SK-N-SH treated with all-trans-retinoic acid at 6 μM for 48 hours (cell line): ENCODE data around the gene PLP2.

Experiments used
- ATAC-seq: fragments of 200-7000 bp; cut with Tn5 transposase; 3 replicates; pipeline ENCODE4 v1.9.1; 2020; ENCODE audit warnings: mild to moderate bottlenecking, moderate library complexity
- ARNTL ChIP-seq: fragments of 450-650 bp; formaldehyde crosslinking; IDR thresholded peaks from 2 replicates; pipeline ENCODE4 v1.5.0; 2020; ENCODE audit warnings: low read depth, mild to moderate bottlenecking, moderate library complexity, borderline replicate concordance
- BACH2 ChIP-seq: fragments of 250-450 bp; sonication (Bioruptor Pico); IDR thresholded peaks from 2 replicates; pipeline ENCODE4 v1.9.0; 2021; ENCODE audit warnings: mild to moderate bottlenecking, borderline replicate concordance
- CREB5 ChIP-seq: fragments of 250-450 bp; sonication (Bioruptor Pico); IDR thresholded peaks from 2 replicates; pipeline ENCODE4 v1.5.1; 2020; ENCODE audit warnings: low read depth, mild to moderate bottlenecking, moderate library complexity
- CSDC2 ChIP-seq: fragments of 250-450 bp; sonication (Bioruptor Pico); IDR thresholded peaks from 2 replicates; pipeline ENCODE4 v1.5.0; 2020; ENCODE audit warnings: mild to moderate bottlenecking, moderate library complexity
- ESRRG ChIP-seq: fragments of 250-450 bp; sonication (Bioruptor Pico); IDR thresholded peaks from 2 replicates; pipeline ENCODE4 v1.6.1; 2021; ENCODE audit warnings: mild to moderate bottlenecking
- GLIS3 ChIP-seq: fragments of 250-450 bp; sonication (Bioruptor Pico); IDR thresholded peaks from 2 replicates; pipeline ENCODE4 v1.5.0; 2020; ENCODE audit warnings: mild to moderate bottlenecking, moderate library complexity
- ISL1 ChIP-seq: fragments of 250-450 bp; sonication (Bioruptor Pico); IDR thresholded peaks from 2 replicates; pipeline ENCODE4 v2.1.2; 2022; ENCODE audit warnings: mild to moderate bottlenecking, moderate library complexity
- OSR1 ChIP-seq: fragments of 250-450 bp; sonication (Bioruptor Pico); IDR thresholded peaks from 2 replicates; pipeline ENCODE4 v1.8.0; 2022; ENCODE audit warnings: moderate library complexity, mild to moderate bottlenecking, inconsistent platforms
- PATZ1 ChIP-seq: fragments of 250-450 bp; sonication (Bioruptor Pico); IDR thresholded peaks from 2 replicates; pipeline ENCODE4 v1.8.0; 2020; ENCODE audit warnings: mild to moderate bottlenecking, moderate library complexity, borderline replicate concordance
- POU6F1 ChIP-seq: fragments of 250-450 bp; sonication (Bioruptor Pico); IDR thresholded peaks from 2 replicates; pipeline ENCODE4 v1.8.0; 2021; ENCODE audit warnings: low read depth, mild to moderate bottlenecking, moderate library complexity, borderline replicate concordance
- PPARA ChIP-seq: fragments of 250-450 bp; sonication (Bioruptor Pico); IDR thresholded peaks from 2 replicates; pipeline ENCODE4 v1.5.0; 2020; ENCODE audit warnings: mild to moderate bottlenecking, borderline replicate concordance
- RARB ChIP-seq: fragments of 250-450 bp; sonication (Bioruptor Pico); IDR thresholded peaks from 2 replicates; pipeline ENCODE4 v1.8.0; 2021; ENCODE audit warnings: mild to moderate bottlenecking, moderate library complexity
- SNAI2 ChIP-seq: fragments of 250-450 bp; sonication (Bioruptor Pico); IDR thresholded peaks from 2 replicates; pipeline ENCODE4 v1.5.0; 2020; ENCODE audit warnings: mild to moderate bottlenecking, moderate library complexity
- TCF4 ChIP-seq: fragments of 250-450 bp; sonication (Bioruptor Pico); IDR thresholded peaks from 2 replicates; pipeline ENCODE4 v1.8.0; 2021; ENCODE audit warnings: mild to moderate bottlenecking, moderate library complexity, borderline replicate concordance
- TOX ChIP-seq: fragments of 250-450 bp; sonication (Bioruptor Pico); IDR thresholded peaks from 2 replicates; pipeline ENCODE4 v1.8.0; 2021; ENCODE audit warnings: mild to moderate bottlenecking, moderate library complexity, borderline replicate concordance
- ZC3H10 ChIP-seq: fragments of 250-450 bp; sonication (Bioruptor Pico); IDR thresholded peaks from 2 replicates; pipeline ENCODE4 v1.5.1; 2021; ENCODE audit warnings: mild to moderate bottlenecking, moderate library complexity
- ZFP3 ChIP-seq: fragments of 250-450 bp; sonication (Bioruptor Pico); IDR thresholded peaks from 2 replicates; pipeline ENCODE4 v1.5.0; 2020; ENCODE audit warnings: mild to moderate bottlenecking, moderate library complexity
- ZNF565 ChIP-seq: fragments of 450-650 bp; formaldehyde crosslinking; conservative IDR thresholded peaks from 2 replicates; pipeline ENCODE4 v1.5.0; 2020; ENCODE audit warnings: low read depth, mild to moderate bottlenecking, moderate library complexity
- ZNF70 ChIP-seq: fragments of 450-650 bp; formaldehyde crosslinking; IDR thresholded peaks from 2 replicates; pipeline ENCODE4 v1.5.0; 2020; ENCODE audit warnings: mild to moderate bottlenecking, moderate library complexity
- TF ChIP-seq, protein P1 (sequence below): fragments of 250-450 bp; sonication (Bioruptor Pico); IDR thresholded peaks from 2 replicates; pipeline ENCODE4 v1.5.0; 2020; ENCODE audit warnings: mild to moderate bottlenecking, moderate library complexity
- TF ChIP-seq, protein P2 (sequence below): fragments of 250-450 bp; sonication (Bioruptor Pico); IDR thresholded peaks from 2 replicates; pipeline ENCODE4 v1.5.1; 2021; ENCODE audit warnings: mild to moderate bottlenecking, moderate library complexity

PLP2 gene

DNA sequence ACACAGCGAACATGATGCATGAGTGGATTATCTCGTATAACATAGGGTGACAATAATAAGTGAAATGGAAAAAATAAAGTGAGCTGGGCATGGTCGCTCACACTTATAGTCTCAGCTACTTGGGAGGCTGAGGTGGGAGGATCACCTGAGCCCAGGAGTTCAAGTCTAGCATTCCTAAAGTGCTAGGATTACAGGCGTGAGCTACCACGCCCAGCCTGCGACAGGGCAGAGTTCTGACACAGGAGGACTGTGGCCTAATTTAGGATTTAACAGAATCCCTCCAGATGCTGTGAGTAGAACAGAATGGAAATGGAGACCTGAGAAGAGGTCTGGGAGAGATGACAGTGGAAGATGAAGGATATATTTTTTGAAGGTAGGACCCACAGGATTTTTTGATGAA, 17.9 kb downstream of the PLP2 start:
- no peak for ATAC-seq
- no peak for TF ChIP-seq RARB (CRISPR knock-in tag)
- no peak for TF ChIP-seq POU6F1 (CRISPR knock-in tag)
- no peak for TF ChIP-seq ESRRG (CRISPR knock-in tag)
- TF ChIP-seq TCF4 (CRISPR knock-in tag): no peak
- no peak for TF ChIP-seq ZC3H10 (CRISPR knock-in tag)
- no peak for TF ChIP-seq CSDC2
- TF ChIP-seq ZNF70 (CRISPR knock-in tag): no peak
- no peak for TF ChIP-seq ARNTL (CRISPR knock-in tag)
- TF ChIP-seq GLIS3 (CRISPR knock-in tag): no peak
- no peak for TF ChIP-seq PPARA (CRISPR knock-in tag)
- TF ChIP-seq ZNF565 (CRISPR knock-in tag): no peak
- TF ChIP-seq PATZ1 (CRISPR knock-in tag): no peak
- TF ChIP-seq TOX (CRISPR knock-in tag): no peak
- TF ChIP-seq ISL1 (CRISPR knock-in tag): no peak
- no peak for TF ChIP-seq OSR1
- no peak for TF ChIP-seq ZFP3 (CRISPR knock-in tag)
- TF ChIP-seq CREB5 (CRISPR knock-in tag): no peak
- TF ChIP-seq BACH2 (CRISPR knock-in tag): no peak

- no peak for TF ChIP-seq BACH2 (CRISPR knock-in tag)
- TF ChIP-seq ZFP3 (CRISPR knock-in tag): no peak
- no peak for TF ChIP-seq PATZ1 (CRISPR knock-in tag)
Observed at GRCh38 chrX:49190821-49191573, 19.3 kb downstream of the PLP2 start.

GRCh38 chrX:49191574-49192011, 19.9 kb downstream of the PLP2 start:
- ATAC-seq: peak; percentile 7
- TF ChIP-seq POU6F1 (CRISPR knock-in tag) (no peak), ESRRG (CRISPR knock-in tag) (no peak), ZFP3 (CRISPR knock-in tag) (no peak), TCF4 (CRISPR knock-in tag) (no peak), ZNF70 (CRISPR knock-in tag) (no peak), ARNTL (CRISPR knock-in tag) (no peak), PATZ1 (CRISPR knock-in tag) (no peak), OSR1 (no peak), ISL1 (CRISPR knock-in tag) (no peak), TOX (CRISPR knock-in tag) (no peak), SNAI2 (no peak), RARB (CRISPR knock-in tag) (no peak)
- TF ChIP-seq, protein P1, sequence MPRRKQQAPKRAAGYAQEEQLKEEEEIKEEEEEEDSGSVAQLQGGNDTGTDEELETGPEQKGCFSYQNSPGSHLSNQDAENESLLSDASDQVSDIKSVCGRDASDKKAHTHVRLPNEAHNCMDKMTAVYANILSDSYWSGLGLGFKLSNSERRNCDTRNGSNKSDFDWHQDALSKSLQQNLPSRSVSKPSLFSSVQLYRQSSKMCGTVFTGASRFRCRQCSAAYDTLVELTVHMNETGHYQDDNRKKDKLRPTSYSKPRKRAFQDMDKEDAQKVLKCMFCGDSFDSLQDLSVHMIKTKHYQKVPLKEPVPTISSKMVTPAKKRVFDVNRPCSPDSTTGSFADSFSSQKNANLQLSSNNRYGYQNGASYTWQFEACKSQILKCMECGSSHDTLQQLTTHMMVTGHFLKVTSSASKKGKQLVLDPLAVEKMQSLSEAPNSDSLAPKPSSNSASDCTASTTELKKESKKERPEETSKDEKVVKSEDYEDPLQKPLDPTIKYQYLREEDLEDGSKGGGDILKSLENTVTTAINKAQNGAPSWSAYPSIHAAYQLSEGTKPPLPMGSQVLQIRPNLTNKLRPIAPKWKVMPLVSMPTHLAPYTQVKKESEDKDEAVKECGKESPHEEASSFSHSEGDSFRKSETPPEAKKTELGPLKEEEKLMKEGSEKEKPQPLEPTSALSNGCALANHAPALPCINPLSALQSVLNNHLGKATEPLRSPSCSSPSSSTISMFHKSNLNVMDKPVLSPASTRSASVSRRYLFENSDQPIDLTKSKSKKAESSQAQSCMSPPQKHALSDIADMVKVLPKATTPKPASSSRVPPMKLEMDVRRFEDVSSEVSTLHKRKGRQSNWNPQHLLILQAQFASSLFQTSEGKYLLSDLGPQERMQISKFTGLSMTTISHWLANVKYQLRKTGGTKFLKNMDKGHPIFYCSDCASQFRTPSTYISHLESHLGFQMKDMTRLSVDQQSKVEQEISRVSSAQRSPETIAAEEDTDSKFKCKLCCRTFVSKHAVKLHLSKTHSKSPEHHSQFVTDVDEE: no peak
- TF ChIP-seq, protein P2, sequence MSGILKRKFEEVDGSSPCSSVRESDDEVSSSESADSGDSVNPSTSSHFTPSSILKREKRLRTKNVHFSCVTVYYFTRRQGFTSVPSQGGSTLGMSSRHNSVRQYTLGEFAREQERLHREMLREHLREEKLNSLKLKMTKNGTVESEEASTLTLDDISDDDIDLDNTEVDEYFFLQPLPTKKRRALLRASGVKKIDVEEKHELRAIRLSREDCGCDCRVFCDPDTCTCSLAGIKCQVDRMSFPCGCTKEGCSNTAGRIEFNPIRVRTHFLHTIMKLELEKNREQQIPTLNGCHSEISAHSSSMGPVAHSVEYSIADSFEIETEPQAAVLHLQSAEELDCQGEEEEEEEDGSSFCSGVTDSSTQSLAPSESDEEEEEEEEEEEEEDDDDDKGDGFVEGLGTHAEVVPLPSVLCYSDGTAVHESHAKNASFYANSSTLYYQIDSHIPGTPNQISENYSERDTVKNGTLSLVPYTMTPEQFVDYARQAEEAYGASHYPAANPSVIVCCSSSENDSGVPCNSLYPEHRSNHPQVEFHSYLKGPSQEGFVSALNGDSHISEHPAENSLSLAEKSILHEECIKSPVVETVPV (CRISPR knock-in tag): no peak

More at GRCh38 chrX:49190821-49191573, 19.3 kb downstream of the PLP2 start:
- peak; percentile 96 for ATAC-seq
